Mucosa of stomach (tissue), 1 donor: ENCODE data around the gene CEBPG.

ENCODE experiments used
- H3K27me3 ChIP-seq: one replicate; pipeline ENCODE4 v1.7.0; 2013; ENCODE audit warnings: mild to moderate bottlenecking, low read length; ENCODE audit not compliant: control insufficient read depth, insufficient read depth
- H3K36me3 ChIP-seq: one replicate; pipeline ENCODE4 v1.7.0; 2013; ENCODE audit warnings: low read length; ENCODE audit not compliant: control insufficient read depth, insufficient read depth
- H3K4me1 ChIP-seq: one replicate; pipeline ENCODE4 v1.7.0; 2013; ENCODE audit warnings: mild to moderate bottlenecking, low read length; ENCODE audit not compliant: control insufficient read depth, insufficient read depth
- H3K4me3 ChIP-seq: one replicate; pipeline ENCODE4 v1.7.0; 2013; ENCODE audit warnings: low read length
- H3K9ac ChIP-seq: one replicate; pipeline ENCODE4 v1.7.0; 2013; ENCODE audit warnings: mild to moderate bottlenecking, low read length, moderate library complexity
- H3K9me3 ChIP-seq: one replicate; pipeline ENCODE4 v1.7.0; 2013; ENCODE audit warnings: mild to moderate bottlenecking, low read length, moderate library complexity; ENCODE audit not compliant: control insufficient read depth
- donor health status: Pancreatic carcinoma.

Gene CEBPG

GRCh38 chr19:33428627-33429125 lies 55.2 kb downstream of the CEBPG start:
- Histone ChIP-seq H3K27me3 (no peaks in the 10 kb centered on the region), H3K9ac (no peak overlapping the region), H3K9me3 (no peaks in the 10 kb centered on the region), H3K4me3 (no peak overlapping the region), H3K36me3 (no peaks in the 10 kb centered on the region), H3K4me1 (peaks cover 4% of the 10 kb centered on the region)

- no peaks in the 10 kb centered on the region for H3K27me3 ChIP-seq
- peaks cover 4% of the 10 kb centered on the region for H3K4me1 ChIP-seq
- H3K9me3 ChIP-seq: no peaks in the 10 kb centered on the region
- H3K4me3 ChIP-seq: no peak overlapping the region
- no peak overlapping the region for H3K9ac ChIP-seq
- H3K36me3 ChIP-seq: no peaks in the 10 kb centered on the region
These were observed 56.6 kb downstream of the CEBPG start for GRCh38 chr19:33429891-33430673.

GRCh38 chr19:33430674-33431277 lies 57.3 kb downstream of the CEBPG start:
- Histone ChIP-seq H3K36me3 (no peaks in the 10 kb centered on the region), H3K4me3 (no peak overlapping the region), H3K9ac (no peak overlapping the region), H3K4me1 (peaks cover 4% of the 10 kb centered on the region), H3K9me3 (no peaks in the 10 kb centered on the region), H3K27me3 (no peaks in the 10 kb centered on the region)

GRCh38 chr19:33432015-33432414 lies 58.5 kb downstream of the CEBPG start:
- Histone ChIP-seq H3K4me1 (peaks cover 4% of the 10 kb centered on the region), H3K4me3 (no peak overlapping the region), H3K36me3 (no peaks in the 10 kb centered on the region), H3K9me3 (no peaks in the 10 kb centered on the region), H3K27me3 (no peaks in the 10 kb centered on the region), H3K9ac (no peak overlapping the region)
